ENCODE data around the gene ZNF821.
"Not testable (repeated sequence)": the region's sequence is repeated elsewhere in the genome, so short reads cannot be mapped to it uniquely, and the experiment has no call there.

The ZNF821 gene

GRCh38 chr16:71840052-71840451 is 43.9 kb downstream of the ZNF821 start:
- Histone ChIP-seq H3K27ac (ENCODE audit: low read length) (no peak overlapping the region), H3K4me3 (ENCODE audit: low read length) (no peak overlapping the region), H3K36me3 (replicated peaks; ENCODE audit: insufficient read depth, low read length) (no peaks in the 10 kb centered on the region), H3K9me3 (replicated peaks; ENCODE audit: insufficient read depth, low read length) (no peaks in the 10 kb centered on the region), H3K4me2 (ENCODE audit: low read depth, low read length) (no peak overlapping the region), H3K79me2 (ENCODE audit: low read length) (0 out of 2 replicates have a peak, but pooled peaks cover 4% of the 10 kb centered on the region), H3K9me2 (replicated peaks; ENCODE audit: insufficient read depth, low read length) (no peaks in the 10 kb centered on the region), H4K20me1 (ENCODE audit: insufficient read depth, low read length) (no peaks in the 10 kb centered on the region), H3K27me3 (replicated peaks; ENCODE audit: insufficient read depth, low read length) (no peaks in the 10 kb centered on the region), H2AFZ (ENCODE audit: low read length) (no peak overlapping the region), H3K4me1 (ENCODE audit: low read length) (peaks cover 28% of the 10 kb centered on the region), H3K9ac (ENCODE audit: low read length) (no peak overlapping the region), H3F3A (ENCODE audit: insufficient read depth, low read length) (peaks cover 21% of the 10 kb centered on the region)
- no peak for DNase-seq
- TF ChIP-seq CTCF (IDR thresholded peaks at IDR 0.05; ENCODE audit: low read length) (no peak), EZH2phosphoT487 (IDR thresholded peaks at IDR 0.05; ENCODE audit: low read length) (no peak), EZH2 (optimal IDR thresholded peaks at IDR 0.05; ENCODE audit: low read depth, low read length) (no peak)

- no peaks in the 10 kb centered on the region for H4K20me1 ChIP-seq (ENCODE audit: insufficient read depth, low read length)
- H3K9me3 ChIP-seq (replicated peaks; ENCODE audit: insufficient read depth, low read length), result no peaks in the 10 kb centered on the region
- H3K36me3 ChIP-seq (replicated peaks; ENCODE audit: insufficient read depth, low read length), result no peaks in the 10 kb centered on the region
- no peaks in the 10 kb centered on the region for H3F3A ChIP-seq (ENCODE audit: insufficient read depth, low read length)
- no peak overlapping the region for H3K4me2 ChIP-seq (ENCODE audit: low read depth, low read length)
- H3K27me3 ChIP-seq (replicated peaks; ENCODE audit: insufficient read depth, low read length), result no peaks in the 10 kb centered on the region
- H3K27ac ChIP-seq (ENCODE audit: low read length), result no peak overlapping the region
- no peaks in the 10 kb centered on the region for H3K9me2 ChIP-seq (replicated peaks; ENCODE audit: insufficient read depth, low read length)
- no peaks in the 10 kb centered on the region for H3K79me2 ChIP-seq (ENCODE audit: low read length)
- no peak overlapping the region for H3K4me3 ChIP-seq (ENCODE audit: low read length)
- peaks cover under 1% of the 10 kb centered on the region; the same call in 1 of the 2 replicates for H3K4me1 ChIP-seq (ENCODE audit: low read length)
- DNase-seq, result no peak
- TF ChIP-seq EZH2 (optimal IDR thresholded peaks at IDR 0.05; ENCODE audit: low read depth, low read length), result no peak
- TF ChIP-seq CTCF (IDR thresholded peaks at IDR 0.05; ENCODE audit: low read length), result no peak
- TF ChIP-seq EZH2phosphoT487 (IDR thresholded peaks at IDR 0.05; ENCODE audit: low read length), result no peak
- H2AFZ ChIP-seq (ENCODE audit: low read length), result no peak overlapping the region
- H3K9ac ChIP-seq (ENCODE audit: low read length), result no peak overlapping the region
Observed at GRCh38 chr16:71837150-71837549, 46.8 kb downstream of the ZNF821 start.

DNA sequence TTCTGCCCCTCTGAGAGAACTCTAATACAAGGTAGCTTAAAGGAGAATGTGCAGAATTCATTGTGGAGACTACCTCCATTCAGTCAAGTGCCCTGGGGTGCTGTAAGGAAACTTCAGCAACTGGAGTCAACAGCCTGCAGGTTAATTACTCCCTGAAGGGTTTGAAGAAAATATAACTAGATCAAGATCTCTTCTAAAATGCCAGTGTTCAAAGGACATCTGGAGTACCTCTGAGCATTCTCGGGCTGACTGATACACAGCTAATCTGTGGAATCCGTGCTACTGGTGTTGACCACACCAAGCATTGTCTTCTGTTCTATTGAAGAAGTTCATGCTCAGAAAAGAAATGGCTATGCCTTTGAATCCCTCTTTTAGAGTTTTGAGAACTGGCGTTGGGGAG is 49.7 kb downstream of the ZNF821 start:
- Histone ChIP-seq H3F3A (ENCODE audit: insufficient read depth, low read length) (no peaks in the 10 kb centered on the region), H3K36me3 (replicated peaks; ENCODE audit: insufficient read depth, low read length) (no peaks in the 10 kb centered on the region), H3K27me3 (replicated peaks; ENCODE audit: insufficient read depth, low read length) (no peaks in the 10 kb centered on the region), H3K4me1 (ENCODE audit: low read length) (no peaks in the 10 kb centered on the region), H3K4me3 (ENCODE audit: low read length) (no peak overlapping the region), H2AFZ (ENCODE audit: low read length) (no peak overlapping the region), H4K20me1 (ENCODE audit: insufficient read depth, low read length) (no peaks in the 10 kb centered on the region), H3K79me2 (ENCODE audit: low read length) (no peaks in the 10 kb centered on the region), H3K9ac (ENCODE audit: low read length) (no peak overlapping the region), H3K27ac (ENCODE audit: low read length) (no peak overlapping the region), H3K9me3 (replicated peaks; ENCODE audit: insufficient read depth, low read length) (no peaks in the 10 kb centered on the region), H3K4me2 (ENCODE audit: low read depth, low read length) (no peak overlapping the region), H3K9me2 (replicated peaks; ENCODE audit: insufficient read depth, low read length) (no peaks in the 10 kb centered on the region)
- TF ChIP-seq EZH2phosphoT487 (IDR thresholded peaks at IDR 0.05; ENCODE audit: low read length), result no peak
- no peak for DNase-seq

- not testable (repeated sequence) for H3K4me2 ChIP-seq (ENCODE audit: low read depth, low read length); H3F3A ChIP-seq (ENCODE audit: insufficient read depth, low read length); H3K27ac ChIP-seq (ENCODE audit: low read length); H3K9me2 ChIP-seq (replicated peaks; ENCODE audit: insufficient read depth, low read length); H3K4me1 ChIP-seq (ENCODE audit: low read length); H4K20me1 ChIP-seq (ENCODE audit: insufficient read depth, low read length); H3K9me3 ChIP-seq (replicated peaks; ENCODE audit: insufficient read depth, low read length); H3K79me2 ChIP-seq (ENCODE audit: low read length); H3K9ac ChIP-seq (ENCODE audit: low read length); H3K27me3 ChIP-seq (replicated peaks; ENCODE audit: insufficient read depth, low read length); H3K4me3 ChIP-seq (ENCODE audit: low read length); H3K36me3 ChIP-seq (replicated peaks; ENCODE audit: insufficient read depth, low read length); H2AFZ ChIP-seq (ENCODE audit: low read length); DNase-seq
Observed at GRCh38 chr16:71832112-71832511, 51.9 kb downstream of the ZNF821 start.

GRCh38 chr16:71831698-71832097 is 52.3 kb downstream of the ZNF821 start:
- not testable (repeated sequence) for H3K9ac ChIP-seq (ENCODE audit: low read length); DNase-seq; H3K4me1 ChIP-seq (ENCODE audit: low read length)

More at GRCh38 chr16:71831698-71832097, 52.3 kb downstream of the ZNF821 start:
- not testable (repeated sequence) for H3K4me3 ChIP-seq (ENCODE audit: low read length); H3K4me2 ChIP-seq (ENCODE audit: low read depth, low read length); H3K9me3 ChIP-seq (replicated peaks; ENCODE audit: insufficient read depth, low read length); H3K27ac ChIP-seq (ENCODE audit: low read length); H3K27me3 ChIP-seq (replicated peaks; ENCODE audit: insufficient read depth, low read length); H3K79me2 ChIP-seq (ENCODE audit: low read length); H2AFZ ChIP-seq (ENCODE audit: low read length); H3K36me3 ChIP-seq (replicated peaks; ENCODE audit: insufficient read depth, low read length); H3F3A ChIP-seq (ENCODE audit: insufficient read depth, low read length); H4K20me1 ChIP-seq (ENCODE audit: insufficient read depth, low read length); H3K9me2 ChIP-seq (replicated peaks; ENCODE audit: insufficient read depth, low read length)
